GM12878 (cell line): ENCODE measurements around the gene GPR152. TPM values are rescaled to one million over a fixed set of nuclear protein-coding genes. Genes with fewer than 3 reads are reported as not detected.

ENCODE experiments used
- ATAC-seq: fragments of 200-7000 bp; cut with Tn5 transposase; 3 replicates; pipeline ENCODE4 v1.9.1; 2020; ENCODE audit warnings: mild to moderate bottlenecking, moderate library complexity
- BruUV-seq: library from RNA; stranded (reverse); fragments of 400-500 nt; replicated peaks from 2 replicates; lab custom pipeline; 2021; lab: Mats Ljungman, UMichigan
- CTCF ChIA-PET: fragments of 300-600 bp; sonication (Branson Sonifier 250); formaldehyde crosslinking; extraction: SDS; loops from one replicate; lab custom pipeline; 2021; ENCODE audit warnings: inconsistent platforms; lab: Yijun Ruan, JAX
- POLR2A ChIA-PET: fragments of 350-600 bp; formaldehyde crosslinking; extraction: SDS; loops from one replicate; lab custom pipeline; 2021; ENCODE audit warnings: inconsistent platforms; lab: Charles Lee
- RAD21 ChIA-PET: fragments of 300-600 bp; sonication (Branson Sonifier 250); formaldehyde crosslinking; loops from one replicate; lab custom pipeline; 2023; ENCODE audit warnings: antibody characterized with exemption; ENCODE audit not compliant: unreplicated experiment; lab: Charles Lee
- SMC1A ChIA-PET: fragments of 300-600 bp; sonication (Branson Sonifier 250); formaldehyde crosslinking; loops from one replicate; lab custom pipeline; 2023; ENCODE audit not compliant: unreplicated experiment, uncharacterized antibody; lab: Charles Lee
- DNase-seq: peaks from one replicate; pipeline ENCODE4 v3.0.0-alpha.2; 2011; ENCODE audit warnings: low read depth, low spot score
- FAIRE-seq: peaks from 3 replicates; lab custom pipeline; 2011; peaks lifted over from hg19 to GRCh38; lab: Jason Lieb, UNC
- H2AFZ ChIP-seq: 2 replicates; pipeline ENCODE4 v1.6.0; 2011; ENCODE audit warnings: low read depth, low read length, control low read depth; ENCODE audit not compliant: control insufficient read depth
- H3K27ac ChIP-seq: 2 replicates; pipeline ENCODE4 v1.5.1; 2011; ENCODE audit warnings: control low read depth; ENCODE audit not compliant: control insufficient read depth, insufficient read depth
- H3K27me3 ChIP-seq, 2 experiments: replicated peaks in 1 of 2; 2 replicates each; pipeline versions ENCODE4 v1.6.0 to v1.6.1; 2011; ENCODE audit warnings: low read length in 1 of 2; ENCODE audit not compliant: control insufficient read depth in 2 of 2, insufficient read depth in 2 of 2
- H3K36me3 ChIP-seq, 2 experiments: 2 replicates each; pipeline ENCODE4 v1.5.1; 2011; ENCODE audit warnings: low read length in 1 of 2; ENCODE audit not compliant: control insufficient read depth in 2 of 2, insufficient read depth in 2 of 2
- H3K4me1 ChIP-seq: 2 replicates; pipeline ENCODE4 v1.6.1; 2011; ENCODE audit warnings: mild to moderate bottlenecking, low read length, moderate library complexity, mixed read lengths; ENCODE audit not compliant: control insufficient read depth, insufficient read depth
- H3K4me2 ChIP-seq: 2 replicates; pipeline ENCODE4 v1.6.0; 2011; ENCODE audit warnings: control low read depth; ENCODE audit not compliant: control insufficient read depth, insufficient read depth
- H3K4me3 ChIP-seq: fragments of 200-600 bp; sonication (generic); 2 replicates; pipeline ENCODE4 v1.5.1; 2016
- H3K79me2 ChIP-seq: 2 replicates; pipeline ENCODE4 v1.6.0; 2011; ENCODE audit warnings: low read length; ENCODE audit not compliant: control insufficient read depth, insufficient read depth
- H3K9ac ChIP-seq: 2 replicates; pipeline ENCODE4 v1.8.0; 2011; ENCODE audit warnings: low read length, control low read depth, mixed read lengths; ENCODE audit not compliant: control insufficient read depth, insufficient read depth
- H3K9me3 ChIP-seq: replicated peaks from 3 replicates; pipeline ENCODE4 v1.5.1; 2011; ENCODE audit warnings: mild to moderate bottlenecking, low read length; ENCODE audit not compliant: control insufficient read depth, insufficient read depth
- H4K20me1 ChIP-seq: 2 replicates; pipeline ENCODE4 v1.6.0; 2011; ENCODE audit not compliant: control insufficient read depth, insufficient read depth
- KAT2A ChIP-seq: conservative IDR thresholded peaks from 2 replicates; pipeline ENCODE4 v1.6.1; 2011; ENCODE audit warnings: low read depth, low read length; ENCODE audit not compliant: control insufficient read depth
- MYB ChIP-seq: fragments of 150-350 bp; IDR thresholded peaks from 2 replicates; pipeline ENCODE4 v1.6.1; 2014; ENCODE audit warnings: mild to moderate bottlenecking, low read depth, low read length, borderline replicate concordance
- NFYA ChIP-seq: IDR thresholded peaks from 2 replicates; pipeline ENCODE4 v1.6.1; 2011; ENCODE audit warnings: low read depth, mild to moderate bottlenecking, low read length, improper control_type of control experiment, borderline replicate concordance
- SIN3A ChIP-seq: IDR thresholded peaks from 2 replicates; pipeline ENCODE4 v1.6.1; 2012; ENCODE audit warnings: low read depth, low read length, improper control_type of control experiment
- ZBED1 ChIP-seq: IDR thresholded peaks from 2 replicates; pipeline ENCODE4 v1.6.1; 2016; ENCODE audit warnings: borderline replicate concordance
- WGBS: methylation state at CpG from one replicate; pipeline ENCODE4 v1.1.6; 2016; ENCODE audit warnings: low lambda C conversion rate; ENCODE audit not compliant: insufficient replicate concordance, insufficient coverage; ENCODE audit errors: missing lambda C conversion rate; 5-methylcytosine and 5-hydroxymethylcytosine counted together
- in situ Hi-C: fragments of 300-500 bp; cut with MboI; formaldehyde crosslinking; loops from 9 replicates; pipeline ENCODE4 v1.14.3; 2018; ENCODE audit warnings: mixed read lengths
- intact Hi-C: fragments of 100-400 bp; cut with micrococcal nuclease; formaldehyde crosslinking; loops from one replicate; pipeline ENCODE4 v1.14.2; 2022; ENCODE audit not compliant: unreplicated experiment
- polyA plus RNA-seq, 11 experiments: library from polyadenylated mRNA; depleted of rRNA in 4 of 11; unstranded in 6 of 11; stranded (reverse) in 5 of 11; fragments of >200 nt; fragmentation: Nextera tagmentation in 4 of 11; fragmentation: Illumina TruSeq in 1 of 11; extraction: Ambion mirVana in 4 of 11; extraction: Trizol in 1 of 11; gene quantifications; 1 replicate in 1 of 11; 2 replicates in 10 of 11; pipeline versions ENCODE4 v1.2.1 to v1.2.3, GENCODE V29; 2011 to 2016; ENCODE audit warnings: inconsistent platforms in 2 of 11, missing spikeins in 2 of 11, low read depth in 1 of 11
- total RNA-seq, 4 experiments: library from RNA; depleted of rRNA in 3 of 4; stranded (reverse); fragments of >200 nt in 3 of 4; fragmentation: Illumina TruSeq in 1 of 4; extraction: Trizol in 1 of 4; gene quantifications; 2 replicates each; pipeline versions ENCODE4 v1.2.1 to v1.2.3, GENCODE V29; 2013 to 2021

GPR152 gene
- total and polyA plus RNA-seq, 10 of the 15 experiments (the other 5 are each of a cell fraction or from before 2014, with no cell fraction given): not detected

DNA sequence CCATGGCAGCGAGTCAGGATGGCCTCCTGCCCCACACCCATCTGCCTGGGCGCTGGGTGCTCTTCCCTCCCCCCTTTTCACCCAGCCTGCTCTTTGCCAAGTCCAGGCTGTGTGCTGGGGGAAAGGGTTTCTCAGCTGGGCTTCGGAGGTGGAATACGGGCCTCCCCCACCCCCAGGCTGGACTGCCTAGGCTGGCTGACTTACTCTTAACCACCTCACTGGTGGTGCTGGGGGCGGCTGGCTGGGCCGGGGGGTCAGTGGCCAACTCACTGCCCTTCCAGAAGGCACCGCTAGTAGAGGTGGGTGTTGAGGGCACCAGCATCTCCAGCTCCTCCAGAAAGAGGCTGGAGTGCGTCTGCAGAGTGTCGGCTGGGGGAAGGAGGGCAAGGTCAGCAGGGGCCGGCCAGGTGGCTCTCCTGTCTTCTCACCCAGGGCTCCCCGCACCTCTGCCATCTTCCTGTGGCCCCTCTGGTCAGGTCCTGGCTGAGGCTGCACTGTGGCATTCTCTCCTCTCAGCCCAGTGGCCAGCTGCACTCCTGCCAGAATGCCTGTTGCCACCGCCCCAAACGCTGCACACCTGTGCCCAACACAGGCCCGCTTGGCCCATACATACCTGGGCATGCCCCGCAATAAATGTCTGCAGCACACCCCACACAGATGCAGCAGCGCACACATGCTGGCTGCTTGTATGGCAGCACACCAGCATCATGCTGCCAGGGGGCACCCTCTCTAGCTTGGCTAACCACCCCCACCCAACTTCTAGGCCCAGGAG, 42.9 kb upstream of the GPR152 start:
- H3K4me1 ChIP-seq: no peaks in the 10 kb centered on the region
- no peaks in the 10 kb centered on the region for H3K79me2 ChIP-seq
- H4K20me1 ChIP-seq: no peaks in the 10 kb centered on the region; the same call in 1 of the 2 replicates
- no TSS peak for BruUV-seq
- H3K9me3 ChIP-seq: no peaks in the 10 kb centered on the region
- ChIA-PET POLR2A (no interaction called here), CTCF (no interaction called here), RAD21 (interaction anchor here (0.8 kb wide), 1 partner anchor 141 kb away, joined by 3 read pairs; no protein-coding TSS in a partner anchor), SMC1A (no interaction called here)
- DNase-seq (no peak), ATAC-seq (no peak), FAIRE-seq (no peak)
- H3K4me2 ChIP-seq: no peak overlapping the region
- peaks cover 1 to 14% of the 10 kb centered on the region in 2 experiments; a peak in 3 of 4 replicates for H3K36me3 ChIP-seq
- WGBS: 96% methylated on average over 16 of the region's 16 CpGs
- no peak overlapping the region for H3K9ac ChIP-seq
- TF ChIP-seq NFYA: no peak
- no peak for TF ChIP-seq MYB
- no peak for TF ChIP-seq ZBED1
- no peak for TF ChIP-seq SIN3A
- no peak for TF ChIP-seq KAT2A
- H3K27ac ChIP-seq: no peak overlapping the region
- H2AFZ ChIP-seq: no peak overlapping the region
- no peaks in the 10 kb centered on the region for H3K27me3 ChIP-seq
- intact Hi-C loops: no loop called here
- no peak overlapping the region for H3K4me3 ChIP-seq
- in situ Hi-C loops: no loop called here
